Nephron progenitor cell (in vitro differentiated cells): ENCODE data around the gene HBA2.
"Not testable (repeated sequence)": the region's sequence is repeated elsewhere in the genome, so short reads cannot be mapped to it uniquely, and the experiment has no call there.

Source experiments
- DNase-seq: peaks from one replicate; pipeline ENCODE4 v3.0.0; 2021
- H3K27ac Mint-ChIP-seq: 2 replicates; pipeline ENCODE4 v1.8.0; 2021; ENCODE audit warnings: mild to moderate bottlenecking, moderate library complexity, mixed read lengths
- H3K27me3 Mint-ChIP-seq: 2 replicates; pipeline ENCODE4 v1.8.0; 2021; ENCODE audit warnings: mild to moderate bottlenecking, low read depth, mixed read lengths; ENCODE audit not compliant: poor library complexity
- H3K36me3 Mint-ChIP-seq: 2 replicates; pipeline ENCODE4 v1.8.0; 2021; ENCODE audit warnings: low read depth, mixed read lengths
- H3K4me1 Mint-ChIP-seq: 2 replicates; pipeline ENCODE4 v1.8.0; 2021; ENCODE audit warnings: mixed read lengths
- H3K4me3 Mint-ChIP-seq: 2 replicates; pipeline ENCODE4 v1.8.0; 2021; ENCODE audit warnings: mild to moderate bottlenecking, moderate library complexity, mixed read lengths
- H3K9me3 Mint-ChIP-seq: 2 replicates; pipeline ENCODE4 v1.8.0; 2021; ENCODE audit warnings: mild to moderate bottlenecking, moderate library complexity, mixed read lengths
- TF ChIP-seq, protein P1 (sequence below): fragments of 200-600 bp; sonication (generic); IDR thresholded peaks from 2 replicates; pipeline ENCODE4 v1.5.0; 2021; ENCODE audit warnings: antibody characterized with exemption

Gene HBA2

GRCh38 chr16:172374-172941, at the start of gene HBA2:
HBA2 (plus strand) TSS chr16:172876; CDS start chr16:172913, 37 bp downstream.
- not testable (repeated sequence) for H3K4me3 Mint-ChIP-seq, H3K9me3 Mint-ChIP-seq, H3K36me3 Mint-ChIP-seq, H3K4me1 Mint-ChIP-seq, DNase-seq, H3K27ac Mint-ChIP-seq
- peaks cover 85% of the 10 kb centered on the region for H3K27me3 Mint-ChIP-seq

GRCh38 chr16:123558-124350, 48.9 kb upstream of the HBA2 start:
- H3K4me1 Mint-ChIP-seq, H3K36me3 Mint-ChIP-seq, H3K4me3 Mint-ChIP-seq, H3K9me3 Mint-ChIP-seq, H3K27ac Mint-ChIP-seq, DNase-seq, H3K27me3 Mint-ChIP-seq: not testable (repeated sequence)

DNA sequence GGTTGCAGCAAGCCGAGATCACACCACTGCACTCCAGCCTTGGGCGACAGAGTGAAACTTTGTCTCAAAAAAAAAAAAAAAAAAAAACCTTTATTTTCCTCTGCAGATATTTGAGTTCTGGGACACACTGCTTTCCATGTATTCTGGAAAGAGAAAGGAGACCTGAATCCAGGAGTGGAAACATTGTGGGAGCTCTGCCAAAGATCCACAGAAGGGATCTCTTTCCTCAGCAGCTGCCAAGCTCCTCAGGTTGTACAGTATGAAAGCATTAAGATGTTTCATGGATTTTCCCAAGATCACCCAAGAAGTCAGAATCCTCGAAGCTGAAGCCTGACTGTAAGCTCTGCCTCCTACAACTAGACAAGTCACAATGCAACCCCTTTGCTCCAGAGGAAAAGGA, 47.7 kb upstream of the HBA2 start:
- Mint-ChIP-seq H3K36me3 (peaks cover 5% of the 10 kb centered on the region), H3K27ac (peak overlapping the region; percentile 61), H3K4me1 (peaks cover 3% of the 10 kb centered on the region), H3K9me3 (no peaks in the 10 kb centered on the region), H3K4me3 (no peak overlapping the region), H3K27me3 (peaks cover 5% of the 10 kb centered on the region)
- DNase-seq = no peak
- TF ChIP-seq, protein P1, sequence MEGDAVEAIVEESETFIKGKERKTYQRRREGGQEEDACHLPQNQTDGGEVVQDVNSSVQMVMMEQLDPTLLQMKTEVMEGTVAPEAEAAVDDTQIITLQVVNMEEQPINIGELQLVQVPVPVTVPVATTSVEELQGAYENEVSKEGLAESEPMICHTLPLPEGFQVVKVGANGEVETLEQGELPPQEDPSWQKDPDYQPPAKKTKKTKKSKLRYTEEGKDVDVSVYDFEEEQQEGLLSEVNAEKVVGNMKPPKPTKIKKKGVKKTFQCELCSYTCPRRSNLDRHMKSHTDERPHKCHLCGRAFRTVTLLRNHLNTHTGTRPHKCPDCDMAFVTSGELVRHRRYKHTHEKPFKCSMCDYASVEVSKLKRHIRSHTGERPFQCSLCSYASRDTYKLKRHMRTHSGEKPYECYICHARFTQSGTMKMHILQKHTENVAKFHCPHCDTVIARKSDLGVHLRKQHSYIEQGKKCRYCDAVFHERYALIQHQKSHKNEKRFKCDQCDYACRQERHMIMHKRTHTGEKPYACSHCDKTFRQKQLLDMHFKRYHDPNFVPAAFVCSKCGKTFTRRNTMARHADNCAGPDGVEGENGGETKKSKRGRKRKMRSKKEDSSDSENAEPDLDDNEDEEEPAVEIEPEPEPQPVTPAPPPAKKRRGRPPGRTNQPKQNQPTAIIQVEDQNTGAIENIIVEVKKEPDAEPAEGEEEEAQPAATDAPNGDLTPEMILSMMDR = no peak

DNA sequence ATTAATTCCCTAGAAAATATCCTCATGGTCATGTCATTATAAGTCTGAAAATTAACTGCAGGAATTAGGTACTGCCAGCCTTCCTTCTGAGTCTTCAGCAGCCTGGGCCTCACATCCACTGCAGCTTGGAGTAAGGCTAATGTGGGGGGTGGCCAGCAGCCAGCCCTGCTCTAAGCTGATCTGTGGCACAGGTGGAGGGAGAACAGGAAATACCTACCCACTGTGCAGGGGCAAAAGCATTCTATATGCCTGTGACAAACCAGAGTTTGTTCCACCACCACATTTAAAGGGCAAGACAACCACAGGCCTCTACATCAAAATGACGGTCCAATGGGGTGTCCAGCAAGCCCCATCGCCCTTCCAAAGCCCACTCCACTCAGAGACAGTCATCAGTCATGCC, 43.6 kb upstream of the HBA2 start:
- Mint-ChIP-seq H3K4me3 (no peak overlapping the region), H3K9me3 (no peaks in the 10 kb centered on the region), H3K4me1 (peaks cover 3% of the 10 kb centered on the region), H3K27ac (no peak overlapping the region), H3K36me3 (peaks cover 16% of the 10 kb centered on the region), H3K27me3 (peaks cover 2% of the 10 kb centered on the region)
- no peak for DNase-seq
- TF ChIP-seq, protein P1 = no peak

GRCh38 chr16:130533-131173, 42.0 kb upstream of the HBA2 start:
- H3K4me1 Mint-ChIP-seq = peaks cover 3% of the 10 kb centered on the region
- no peak for DNase-seq
- H3K4me3 Mint-ChIP-seq = no peak overlapping the region
- H3K27me3 Mint-ChIP-seq = peaks cover 2% of the 10 kb centered on the region
- H3K9me3 Mint-ChIP-seq = no peaks in the 10 kb centered on the region
- no peak overlapping the region for H3K27ac Mint-ChIP-seq
- peaks cover 27% of the 10 kb centered on the region for H3K36me3 Mint-ChIP-seq
- TF ChIP-seq, protein P1 = no peak

GRCh38 chr16:132120-132519, 40.6 kb upstream of the HBA2 start:
- Mint-ChIP-seq H3K27me3 (peaks cover 3% of the 10 kb centered on the region), H3K4me1 (peaks cover 3% of the 10 kb centered on the region), H3K27ac (no peak overlapping the region), H3K4me3 (no peak overlapping the region), H3K36me3 (peaks cover 34% of the 10 kb centered on the region), H3K9me3 (peaks cover 4% of the 10 kb centered on the region)
- no peak for DNase-seq
- TF ChIP-seq, protein P1 = no peak
